AG20443 (cell line): ENCODE results near the gene DPH7.
"Not testable (repeated sequence)": the region's sequence is repeated elsewhere in the genome, so short reads cannot be mapped to it uniquely, and the experiment has no call there.

Experiments
- DNase-seq: peaks from one replicate; pipeline ENCODE4 v3.0.0; 2012; ENCODE audit warnings: low spot score, mixed read lengths

Gene DPH7

GRCh38 chr9:137578518-137579258, at the start of gene DPH7:
Gene DPH7 (minus strand): TSS chr9:137578925. CDS start chr9:137578777, 148 bp downstream.
- peak; percentile 98 for DNase-seq

DNA sequence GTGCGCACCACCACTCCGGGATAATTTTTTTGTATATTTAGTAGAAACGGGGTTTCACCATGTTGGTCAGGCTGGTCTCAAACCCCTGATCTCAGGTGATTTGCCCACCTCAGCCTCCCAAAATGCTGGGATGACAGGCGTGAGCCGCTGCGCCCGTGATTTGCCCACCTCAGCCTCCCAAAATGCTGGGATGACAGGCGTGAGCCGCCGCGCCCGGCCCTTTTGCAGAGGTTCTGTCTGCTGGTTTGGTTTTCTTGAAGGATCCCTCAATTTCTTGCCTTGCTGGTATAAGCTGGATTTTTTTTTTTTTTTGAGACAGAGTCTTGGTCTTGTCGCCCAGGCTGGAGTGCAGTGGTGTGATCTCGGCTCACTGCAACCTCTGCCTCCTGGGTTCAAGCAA, 48.7 kb upstream of the DPH7 start:
- not testable (repeated sequence) for DNase-seq

DNA sequence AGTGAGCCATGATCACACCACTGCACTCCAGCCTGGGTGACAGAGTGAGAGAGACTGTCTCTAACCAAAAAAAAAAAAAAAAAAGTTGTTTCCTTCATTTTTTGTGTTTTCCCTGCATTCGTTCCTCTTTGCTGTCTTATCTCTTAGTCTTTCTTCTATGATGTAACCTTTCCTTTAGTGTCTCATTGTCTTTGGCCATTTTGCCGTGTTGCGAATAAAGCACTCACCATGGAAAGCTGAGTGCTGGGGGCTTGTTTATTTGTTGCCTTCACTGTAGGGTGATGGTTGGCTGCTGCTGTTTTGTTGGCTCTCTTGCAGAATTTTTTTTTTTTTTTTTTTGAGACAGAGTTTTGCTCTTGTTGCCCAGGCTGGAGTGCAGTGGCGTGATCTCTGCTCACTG, 47.7 kb upstream of the DPH7 start:
- no peak for DNase-seq

DNA sequence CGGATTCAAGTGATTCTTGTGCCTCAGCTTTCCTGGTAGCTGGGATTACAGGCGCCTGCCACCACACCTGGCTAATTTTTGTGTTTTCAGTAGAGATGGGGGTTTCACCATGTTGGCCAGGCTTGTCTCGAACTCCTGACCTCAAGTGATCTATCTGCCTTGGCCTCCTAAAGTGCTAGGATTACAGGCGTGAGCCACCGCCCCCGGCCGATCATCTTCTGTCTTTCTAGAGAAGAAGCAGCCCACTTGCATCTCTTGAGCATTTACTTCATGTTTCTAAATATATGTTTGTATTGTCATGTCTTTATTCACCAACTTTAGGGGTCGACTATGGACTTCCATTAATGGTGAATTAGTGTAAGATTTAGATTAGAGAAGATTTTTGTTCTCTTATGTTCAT, 43.5 kb upstream of the DPH7 start:
- DNase-seq, result not testable (repeated sequence)

DNA sequence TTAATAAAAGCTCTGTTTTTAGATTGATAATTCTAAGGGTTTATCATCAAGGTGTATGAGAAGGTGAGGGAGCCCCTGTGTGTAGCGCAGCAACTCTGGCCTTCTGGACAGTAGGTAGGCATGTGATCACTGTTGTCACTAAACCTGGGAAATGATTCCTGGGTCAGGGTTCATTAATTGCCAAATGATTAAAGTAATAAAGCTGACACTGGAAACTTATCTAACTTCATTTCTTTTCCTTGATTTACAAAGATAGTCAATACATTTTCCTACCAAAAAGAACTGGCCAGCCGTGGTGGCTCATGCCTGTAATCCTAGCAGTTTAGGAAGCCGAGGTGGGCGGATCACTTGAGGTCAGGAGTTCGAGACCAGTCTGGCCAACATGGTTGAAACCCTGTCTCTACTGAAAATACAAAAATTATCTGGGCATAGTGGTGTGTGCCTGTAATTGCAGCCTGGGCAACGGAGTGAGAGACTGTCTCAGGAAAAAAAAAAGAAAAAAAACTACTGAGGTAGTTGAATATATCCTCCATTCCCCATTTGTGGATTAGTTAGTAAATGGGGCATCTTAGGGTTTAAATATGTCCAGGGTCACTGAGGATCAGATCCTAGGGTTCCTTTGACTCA, 42.5 kb upstream of the DPH7 start:
- no peak for DNase-seq

DNA sequence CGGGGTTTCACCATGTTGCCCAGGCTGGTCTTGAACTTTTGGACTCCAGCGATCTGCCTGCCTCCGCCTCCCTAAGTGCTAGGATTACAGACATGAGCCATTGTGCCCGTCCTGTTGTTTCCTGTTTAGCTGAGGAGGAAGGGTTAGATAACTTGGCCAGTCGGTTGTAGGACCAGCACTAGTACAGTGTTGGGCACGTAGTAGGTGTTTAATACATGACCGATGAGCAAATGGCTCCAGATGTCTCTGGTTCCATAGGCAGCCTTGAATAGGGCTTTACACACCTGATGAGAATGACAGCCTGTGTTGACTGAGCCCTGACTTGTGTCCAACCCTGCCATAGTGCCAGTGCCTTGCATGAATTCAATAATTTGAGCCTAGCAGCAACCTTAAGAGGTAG, 41.9 kb upstream of the DPH7 start:
- DNase-seq, result no peak

DNA sequence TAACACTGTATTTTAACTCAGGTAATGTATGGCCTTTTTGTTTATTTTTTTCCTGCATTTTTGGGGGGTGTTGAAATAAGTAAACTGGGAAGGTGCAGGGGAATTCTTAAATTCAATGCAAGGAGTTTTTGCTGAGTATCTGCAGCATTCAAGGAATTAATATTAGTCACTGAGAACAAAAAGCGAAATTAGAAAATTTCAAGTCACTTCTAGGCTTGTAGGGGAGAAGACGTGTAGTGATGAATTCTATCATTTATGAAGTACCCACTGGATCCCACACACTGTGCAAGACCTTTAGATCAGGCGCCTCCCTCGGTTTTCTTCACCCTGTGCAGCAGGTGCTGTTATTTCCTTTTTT, 41.3 kb upstream of the DPH7 start:
- DNase-seq, result no peak

GRCh38 chr9:137619240-137620047, 40.7 kb upstream of the DPH7 start:
- DNase-seq, result peak; percentile 65

GRCh38 chr9:137618105-137619067, 39.7 kb upstream of the DPH7 start, which contains the start of gene EHMT1:
Gene EHMT1 (plus strand): TSS chr9:137619005. CDS start chr9:137619029, 24 bp downstream.
- peak; percentile 100 for DNase-seq

DNA sequence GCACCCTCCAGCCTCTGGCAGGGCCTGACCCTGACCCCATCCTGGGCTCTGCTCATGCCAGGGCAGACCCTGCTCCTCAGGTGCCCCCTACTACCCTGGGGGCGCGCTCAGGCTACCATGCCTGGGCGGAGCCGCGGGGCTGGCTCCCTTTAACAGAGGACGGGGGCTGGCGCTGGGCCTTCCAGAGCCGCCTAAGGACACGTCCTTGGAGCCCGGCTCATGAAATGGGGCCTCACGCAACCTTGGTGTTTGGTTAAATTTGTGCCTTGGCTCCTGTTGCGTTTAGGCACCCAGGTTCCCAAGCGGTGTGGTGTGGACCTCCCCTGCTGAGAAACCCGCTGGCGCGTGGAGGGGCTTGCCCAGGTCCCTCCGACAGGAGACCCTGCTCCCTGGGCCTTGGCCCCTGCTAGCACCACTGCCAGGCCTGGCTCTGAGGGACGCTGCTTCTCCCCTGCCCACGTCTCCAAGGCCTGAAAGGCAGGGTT, 36.7 kb upstream of the DPH7 start:
- no peak for DNase-seq

GRCh38 chr9:137614631-137615386, 36.1 kb upstream of the DPH7 start:
- no peak for DNase-seq

- DNase-seq, result no peak
Measured at GRCh38 chr9:137613738-137614523, 35.2 kb upstream of the DPH7 start.

DNA sequence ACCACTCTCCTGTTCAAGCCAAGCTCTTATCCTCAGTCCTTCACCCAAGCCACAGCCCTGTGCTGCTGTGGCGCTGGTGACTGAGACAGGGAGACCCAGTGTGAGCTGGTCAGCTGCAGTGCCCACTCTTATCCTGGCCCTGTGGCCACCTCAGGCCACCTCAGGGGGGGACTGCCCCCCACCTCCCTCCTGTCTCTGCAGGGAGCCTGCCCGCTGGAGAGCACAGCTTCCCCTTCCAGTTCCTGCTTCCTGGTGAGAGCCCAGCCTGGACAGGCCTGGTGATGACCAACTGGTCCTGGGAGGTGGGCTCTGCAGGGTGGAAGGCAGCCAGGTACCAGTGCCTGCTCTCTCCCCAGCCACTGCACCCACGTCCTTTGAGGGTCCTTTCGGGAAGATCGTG, 34.5 kb upstream of the DPH7 start:
- no peak for DNase-seq

DNA sequence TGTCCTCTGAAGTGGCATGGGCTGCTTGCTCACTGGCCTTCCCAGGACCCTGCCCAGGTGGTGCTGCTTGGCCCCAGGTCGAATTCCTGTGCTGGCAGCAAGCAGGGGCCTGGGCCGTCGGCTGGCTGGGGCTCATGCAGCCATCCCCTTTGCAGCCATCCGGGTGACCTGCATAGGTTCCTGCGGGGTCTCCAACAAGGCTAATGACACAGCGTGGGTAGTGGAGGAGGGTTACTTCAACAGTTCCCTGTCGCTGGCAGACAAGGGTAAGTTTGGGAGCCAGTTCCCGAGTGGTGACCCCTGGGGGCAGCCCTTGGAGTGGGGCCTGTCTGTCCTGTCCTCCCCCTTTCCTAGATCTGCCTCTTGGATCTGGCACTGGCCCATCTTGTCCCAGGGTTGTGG, 34.0 kb upstream of the DPH7 start:
- no peak for DNase-seq

GRCh38 chr9:137611623-137612609, 33.2 kb upstream of the DPH7 start:
- peak; percentile 85 for DNase-seq

GRCh38 chr9:137610944-137611343, 32.2 kb upstream of the DPH7 start:
- DNase-seq, result no peak

DNA sequence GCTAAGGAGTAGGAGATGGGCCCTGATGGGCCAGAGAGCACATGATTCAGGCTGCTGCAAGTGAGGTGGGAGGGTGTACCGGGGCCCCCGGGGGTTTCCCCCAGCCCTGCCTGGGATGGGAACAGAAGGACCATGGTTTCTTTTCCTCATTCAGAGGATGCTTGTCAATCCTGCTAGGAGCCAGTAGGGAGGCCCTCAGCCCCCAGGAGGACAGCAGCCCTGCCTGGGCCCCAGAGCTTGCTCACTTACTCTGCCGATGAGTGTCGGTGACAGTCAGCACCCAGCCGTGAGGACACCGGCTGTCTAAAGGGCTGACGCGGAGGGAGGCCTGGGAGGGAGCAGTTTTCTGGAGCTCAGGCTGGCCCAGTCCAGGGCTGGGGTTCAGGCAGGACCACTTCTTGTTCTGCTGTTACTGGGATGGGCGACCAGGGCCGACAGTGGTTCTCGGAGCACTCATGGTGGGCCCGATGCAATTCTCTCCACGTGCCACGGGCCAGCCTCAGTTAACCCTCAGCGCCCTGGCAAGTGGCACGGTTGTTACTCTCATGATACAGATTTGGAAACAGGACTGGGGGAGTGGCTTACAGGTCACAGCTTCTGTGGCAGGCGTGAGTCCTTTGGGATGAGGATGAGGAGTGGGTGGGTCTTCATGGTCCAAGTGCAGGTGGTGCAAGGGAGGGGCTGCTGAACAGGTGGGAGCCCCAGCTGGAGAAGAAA, 28.6 kb upstream of the DPH7 start:
- no peak for DNase-seq

GRCh38 chr9:137606734-137607138, 28.0 kb upstream of the DPH7 start:
- DNase-seq, result no peak
